ENCODE results near the gene PTPA. TPM values are rescaled to one million over a fixed set of nuclear protein-coding genes. Genes with fewer than 3 reads are reported as not detected.

Gene PTPA
- total and polyA plus RNA-seq, 10 of the 15 experiments (the other 5 are each of a cell fraction or from before 2014, with no cell fraction given): 1.6 to 111 (median 55.1) TPM

GRCh38 chr9:129177443-129177790, 66.2 kb downstream of the PTPA start:
- SMC1A ChIA-PET (ENCODE audit: uncharacterized antibody, unreplicated experiment): interaction anchor here (1.4 to 9.1 kb wide), 3 partner anchors 11 to 448 kb away, joined by 4 to 116 read pairs (median 10); partner anchors contain the start of gene NTMT1
- ATAC-seq: no peak; the same call in 2 of the 3 replicates
- no TSS peak for BruUV-seq (replicated peaks)

More at GRCh38 chr9:129177443-129177790, 66.2 kb downstream of the PTPA start:
- ChIA-PET POLR2A (interaction anchor here (0.9 to 1.3 kb wide), 9 partner anchors 10 to 447 kb away, joined by 3 to 5 read pairs (median 3); no protein-coding TSS in a partner anchor), RAD21 (ENCODE audit: unreplicated experiment) (interaction anchor here (1.0 to 10.4 kb wide), 7 partner anchors 36 to 448 kb away, joined by 3 to 197 read pairs (median 4); partner anchors contain the start of gene NTMT1), CTCF (interaction anchor here (0.7 to 2.2 kb wide), 7 partner anchors 28 to 447 kb away, joined by 3 to 10 read pairs (median 7); no protein-coding TSS in a partner anchor)
- WGBS (ENCODE audit: insufficient coverage, insufficient replicate concordance, low lambda C conversion rate, missing lambda C conversion rate): under 1% methylated on average over 41 of the region's 56 CpGs
- in situ Hi-C loops (cut with MboI) (no loop called here), intact Hi-C loops (cut with micrococcal nuclease; ENCODE audit: unreplicated experiment) (loop anchor here (2.0 to 10.0 kb wide), 3 partner anchors 93 to 437 kb away; no protein-coding TSS in a partner anchor)
- Histone ChIP-seq H3K79me2 (ENCODE audit: control insufficient read depth, insufficient read depth, low read length) (no peaks in the 10 kb centered on the region), H3K4me1 (ENCODE audit: control insufficient read depth, insufficient read depth, low read length) (peaks cover 21% of the 10 kb centered on the region), H3K9ac (ENCODE audit: control insufficient read depth, insufficient read depth, low read length) (no peak overlapping the region; the same call in 1 of the 2 replicates), H3K4me2 (ENCODE audit: control insufficient read depth, insufficient read depth) (peak overlapping the region; percentile 98), H3K27ac (ENCODE audit: control insufficient read depth, insufficient read depth) (no peak overlapping the region), H3K4me3 (peak overlapping the region; percentile 68; the same call in 1 of the 2 replicates), H2AFZ (ENCODE audit: control insufficient read depth, low read depth, low read length) (peak overlapping the region; percentile 82), H3K27me3 (replicated peaks in 1 of 2; ENCODE audit: control insufficient read depth in 2 of 2, insufficient read depth in 2 of 2, low read length in 1 of 2) (peaks cover 2 to 3% of the 10 kb centered on the region in 2 experiments; a peak in 2 of 4 replicates), H3K9me3 (replicated peaks; ENCODE audit: control insufficient read depth, insufficient read depth, low read length) (no peaks in the 10 kb centered on the region), H3K36me3 (ENCODE audit: control insufficient read depth in 2 of 2, insufficient read depth in 2 of 2, low read length in 1 of 2) (no peaks in the 10 kb centered on the region), H4K20me1 (ENCODE audit: control insufficient read depth, insufficient read depth) (no peaks in the 10 kb centered on the region)
- DNase-seq (ENCODE audit: low read depth, low spot score) (no peak), FAIRE-seq (no peak)
- TF ChIP-seq GATAD2B (conservative IDR thresholded peaks at IDR 0.05; ENCODE audit: low read depth) (no peak), BACH1 (IDR thresholded peaks at IDR 0.05; ENCODE audit: borderline replicate concordance) (0 out of 2 replicates have a peak, but pooled peaks have one; percentile 12), JUNB (IDR thresholded peaks at IDR 0.05) (no peak), FOXM1 (IDR thresholded peaks at IDR 0.05; ENCODE audit: low read depth, low read length) (no peak)
- TF ChIP-seq, protein P1, sequence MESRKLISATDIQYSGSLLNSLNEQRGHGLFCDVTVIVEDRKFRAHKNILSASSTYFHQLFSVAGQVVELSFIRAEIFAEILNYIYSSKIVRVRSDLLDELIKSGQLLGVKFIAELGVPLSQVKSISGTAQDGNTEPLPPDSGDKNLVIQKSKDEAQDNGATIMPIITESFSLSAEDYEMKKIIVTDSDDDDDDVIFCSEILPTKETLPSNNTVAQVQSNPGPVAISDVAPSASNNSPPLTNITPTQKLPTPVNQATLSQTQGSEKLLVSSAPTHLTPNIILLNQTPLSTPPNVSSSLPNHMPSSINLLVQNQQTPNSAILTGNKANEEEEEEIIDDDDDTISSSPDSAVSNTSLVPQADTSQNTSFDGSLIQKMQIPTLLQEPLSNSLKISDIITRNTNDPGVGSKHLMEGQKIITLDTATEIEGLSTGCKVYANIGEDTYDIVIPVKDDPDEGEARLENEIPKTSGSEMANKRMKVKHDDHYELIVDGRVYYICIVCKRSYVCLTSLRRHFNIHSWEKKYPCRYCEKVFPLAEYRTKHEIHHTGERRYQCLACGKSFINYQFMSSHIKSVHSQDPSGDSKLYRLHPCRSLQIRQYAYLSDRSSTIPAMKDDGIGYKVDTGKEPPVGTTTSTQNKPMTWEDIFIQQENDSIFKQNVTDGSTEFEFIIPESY (IDR thresholded peaks at IDR 0.05): no peak
